OCI-LY7 (cell line): ENCODE data around the gene NPS. TPM values are rescaled to one million over a fixed set of nuclear protein-coding genes. Genes with fewer than 3 reads are reported as not detected.

Experiments used
- BruUV-seq: library from RNA; stranded (reverse); fragments of 400-500 nt; replicated peaks from 2 replicates; lab custom pipeline; 2021; lab: Mats Ljungman, UMichigan
- CTCF ChIA-PET: fragments of 300-600 bp; sonication (Branson Sonifier 250); formaldehyde crosslinking; loops from one replicate; lab custom pipeline; 2022; ENCODE audit warnings: antibody characterized with exemption; ENCODE audit not compliant: unreplicated experiment; lab: Charles Lee
- POLR2A ChIA-PET: fragments of 300-600 bp; sonication (Branson Sonifier 250); formaldehyde crosslinking; loops from one replicate; lab custom pipeline; 2022; ENCODE audit warnings: antibody characterized with exemption; lab: Charles Lee
- DNase-seq: peaks from one replicate; pipeline ENCODE4 v3.0.0-alpha.2; 2015; ENCODE audit warnings: low spot score
- H2AFZ ChIP-seq: fragments of 200-600 bp; sonication (generic), shearing (Covaris generic); 2 replicates; pipeline ENCODE4 v1.6.1; 2014; ENCODE audit warnings: mild to moderate bottlenecking, antibody characterized with exemption, low read length, moderate library complexity
- H3K27ac ChIP-seq: fragments of 200-600 bp; sonication (generic); 2 replicates; pipeline ENCODE4 v1.5.1; 2014; ENCODE audit warnings: mixed run types, low read depth, mild to moderate bottlenecking, moderate library complexity, low read length, inconsistent platforms; ENCODE audit not compliant: poor library complexity, severe bottlenecking
- H3K36me3 ChIP-seq: fragments of 200-600 bp; sonication (generic); 2 replicates; pipeline ENCODE4 v1.6.1; 2014; ENCODE audit warnings: mild to moderate bottlenecking, antibody characterized with exemption, low read length, moderate library complexity, mixed read lengths; ENCODE audit not compliant: insufficient read depth
- H3K4me1 ChIP-seq: fragments of 200-600 bp; sonication (generic); 2 replicates; pipeline ENCODE4 v1.5.1; 2014; ENCODE audit warnings: mild to moderate bottlenecking, low read length; ENCODE audit not compliant: insufficient read depth, poor library complexity, severe bottlenecking
- H3K4me2 ChIP-seq: fragments of 200-600 bp; sonication (generic); 2 replicates; pipeline ENCODE4 v1.6.1; 2014; ENCODE audit warnings: mild to moderate bottlenecking, low read length
- H3K4me3 ChIP-seq: fragments of 200-600 bp; sonication (generic); 2 replicates; pipeline ENCODE4 v1.5.1; 2014; ENCODE audit warnings: mild to moderate bottlenecking, low read depth, low read length; ENCODE audit not compliant: poor library complexity, severe bottlenecking
- H3K79me2 ChIP-seq: fragments of 200-600 bp; sonication (generic); 2 replicates; pipeline ENCODE4 v1.6.1; 2016; ENCODE audit warnings: low read depth, mild to moderate bottlenecking, low read length, moderate library complexity, mixed read lengths; ENCODE audit not compliant: insufficient read depth
- H3K9me2 ChIP-seq: fragments of 200-600 bp; sonication (generic); 2 replicates; pipeline ENCODE4 v1.6.1; 2016; ENCODE audit warnings: mild to moderate bottlenecking, low read length, mixed read lengths; ENCODE audit not compliant: insufficient read depth
- H3K9me3 ChIP-seq: fragments of 200-600 bp; sonication (generic); 2 replicates; pipeline ENCODE4 v1.6.1; 2014; ENCODE audit warnings: mild to moderate bottlenecking, mixed run types, low read length, mixed read lengths
- H4K20me1 ChIP-seq: fragments of 200-600 bp; sonication (generic); 2 replicates; pipeline ENCODE4 v1.6.1; 2014; ENCODE audit warnings: mild to moderate bottlenecking, antibody characterized with exemption, low read length, moderate library complexity, mixed read lengths; ENCODE audit not compliant: insufficient read depth
- CTCF ChIP-seq: fragments of 200-600 bp; sonication (generic); conservative IDR thresholded peaks from 2 replicates; pipeline ENCODE4 v1.5.1; 2014; ENCODE audit warnings: mild to moderate bottlenecking, antibody characterized with exemption, low read length, moderate library complexity, mixed read lengths
- EZH2phosphoT487 ChIP-seq: fragments of 200-600 bp; sonication (generic); IDR thresholded peaks from 2 replicates; pipeline ENCODE4 v1.6.1; 2018; ENCODE audit warnings: low read depth, borderline replicate concordance, mild to moderate bottlenecking, mixed run types, antibody characterized with exemption, low read length, moderate library complexity, mixed read lengths
- intact Hi-C: fragments of 100-400 bp; cut with micrococcal nuclease; formaldehyde crosslinking; loops from one replicate; pipeline ENCODE4 v1.10.0; 2022; ENCODE audit not compliant: unreplicated experiment
- total RNA-seq, 2 experiments: library from RNA; depleted of rRNA in 1 of 2; stranded (reverse); fragments of >200 nt in 1 of 2; shearing (Covaris generic) in 1 of 2; gene quantifications; 2 replicates each; pipeline ENCODE4 v1.2.3, GENCODE V29; 2014 to 2022

NPS gene
- total RNA-seq, 2 experiments from 2014 or later: not detected

GRCh38 chr10:127571386-127571785 lies 22.3 kb downstream of the NPS start:
- no peaks in the 10 kb centered on the region for H3K9me3 ChIP-seq
- TF ChIP-seq CTCF (no peak), EZH2phosphoT487 (no peak)
- no peaks in the 10 kb centered on the region for H3K36me3 ChIP-seq
- no peak for DNase-seq
- H3K27ac ChIP-seq: no peak overlapping the region
- H3K9me2 ChIP-seq: no peaks in the 10 kb centered on the region
- H3K4me1 ChIP-seq: no peaks in the 10 kb centered on the region
- no peak overlapping the region for H3K4me2 ChIP-seq
- H2AFZ ChIP-seq: no peak overlapping the region
- no TSS peak for BruUV-seq
- H3K79me2 ChIP-seq: no peaks in the 10 kb centered on the region
- POLR2A ChIA-PET: interaction anchor here (1.0 kb wide), 1 partner anchor 11 kb away, joined by 3 read pairs; no protein-coding TSS in a partner anchor
- CTCF ChIA-PET: no interaction called here
- no peaks in the 10 kb centered on the region for H4K20me1 ChIP-seq
- intact Hi-C loops: no loop called here
- H3K4me3 ChIP-seq: no peak overlapping the region

- H3K79me2 ChIP-seq: no peaks in the 10 kb centered on the region
- intact Hi-C loops: no loop called here
- no TSS peak for BruUV-seq
- ChIA-PET POLR2A (interaction anchor here (0.5 kb wide), 1 partner anchor 546 kb away, joined by 3 read pairs; no protein-coding TSS in a partner anchor), CTCF (no interaction called here)
- no peaks in the 10 kb centered on the region for H4K20me1 ChIP-seq
- no peak for DNase-seq
- H2AFZ ChIP-seq: no peak overlapping the region
- no peak overlapping the region for H3K27ac ChIP-seq
- TF ChIP-seq CTCF: no peak
- TF ChIP-seq EZH2phosphoT487: no peak
- H3K4me3 ChIP-seq: no peak overlapping the region
- no peaks in the 10 kb centered on the region for H3K36me3 ChIP-seq
- H3K4me2 ChIP-seq: no peak overlapping the region
- no peaks in the 10 kb centered on the region for H3K9me3 ChIP-seq
- H3K4me1 ChIP-seq: no peaks in the 10 kb centered on the region
- no peaks in the 10 kb centered on the region for H3K9me2 ChIP-seq
Measured at GRCh38 chr10:127576051-127576450, 26.9 kb downstream of the NPS start.

- H3K4me1 ChIP-seq: no peaks in the 10 kb centered on the region
- no peak overlapping the region for H3K27ac ChIP-seq
- H3K4me2 ChIP-seq: no peak overlapping the region
- H4K20me1 ChIP-seq: no peaks in the 10 kb centered on the region
- no peak for DNase-seq
- H3K36me3 ChIP-seq: no peaks in the 10 kb centered on the region
- H3K4me3 ChIP-seq: no peak overlapping the region
- no peaks in the 10 kb centered on the region for H3K9me3 ChIP-seq
- intact Hi-C loops: no loop called here
- ChIA-PET CTCF (no interaction called here), POLR2A (no interaction called here)
- no peaks in the 10 kb centered on the region for H3K9me2 ChIP-seq
- H3K79me2 ChIP-seq: no peaks in the 10 kb centered on the region
- TF ChIP-seq CTCF (no peak), EZH2phosphoT487 (no peak)
- no peak overlapping the region for H2AFZ ChIP-seq
- no TSS peak for BruUV-seq
Measured at GRCh38 chr10:127576740-127577161, 27.6 kb downstream of the NPS start.
